Activated CD4-positive, alpha-beta T cell treated with anti-CD3 and anti-CD28 coated beads, Interleukin-2, Interleukin-6, amounts not matched to agents 100 ng/mL and 50 ng/mL, durations not matched to agents 16 hours and 8 hours (primary cell): Measurements from ENCODE around the gene ZNRF4.
"Not testable (repeated sequence)": the region's sequence is repeated elsewhere in the genome, so short reads cannot be mapped to it uniquely, and the experiment has no call there.

Experiments used
- DNase-seq: peaks from one replicate; pipeline ENCODE4 v3.0.0-alpha.2; 2020

ZNRF4 gene, protein sequence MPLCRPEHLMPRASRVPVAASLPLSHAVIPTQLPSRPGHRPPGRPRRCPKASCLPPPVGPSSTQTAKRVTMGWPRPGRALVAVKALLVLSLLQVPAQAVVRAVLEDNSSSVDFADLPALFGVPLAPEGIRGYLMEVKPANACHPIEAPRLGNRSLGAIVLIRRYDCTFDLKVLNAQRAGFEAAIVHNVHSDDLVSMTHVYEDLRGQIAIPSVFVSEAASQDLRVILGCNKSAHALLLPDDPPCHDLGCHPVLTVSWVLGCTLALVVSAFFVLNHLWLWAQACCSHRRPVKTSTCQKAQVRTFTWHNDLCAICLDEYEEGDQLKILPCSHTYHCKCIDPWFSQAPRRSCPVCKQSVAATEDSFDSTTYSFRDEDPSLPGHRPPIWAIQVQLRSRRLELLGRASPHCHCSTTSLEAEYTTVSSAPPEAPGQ

DNA sequence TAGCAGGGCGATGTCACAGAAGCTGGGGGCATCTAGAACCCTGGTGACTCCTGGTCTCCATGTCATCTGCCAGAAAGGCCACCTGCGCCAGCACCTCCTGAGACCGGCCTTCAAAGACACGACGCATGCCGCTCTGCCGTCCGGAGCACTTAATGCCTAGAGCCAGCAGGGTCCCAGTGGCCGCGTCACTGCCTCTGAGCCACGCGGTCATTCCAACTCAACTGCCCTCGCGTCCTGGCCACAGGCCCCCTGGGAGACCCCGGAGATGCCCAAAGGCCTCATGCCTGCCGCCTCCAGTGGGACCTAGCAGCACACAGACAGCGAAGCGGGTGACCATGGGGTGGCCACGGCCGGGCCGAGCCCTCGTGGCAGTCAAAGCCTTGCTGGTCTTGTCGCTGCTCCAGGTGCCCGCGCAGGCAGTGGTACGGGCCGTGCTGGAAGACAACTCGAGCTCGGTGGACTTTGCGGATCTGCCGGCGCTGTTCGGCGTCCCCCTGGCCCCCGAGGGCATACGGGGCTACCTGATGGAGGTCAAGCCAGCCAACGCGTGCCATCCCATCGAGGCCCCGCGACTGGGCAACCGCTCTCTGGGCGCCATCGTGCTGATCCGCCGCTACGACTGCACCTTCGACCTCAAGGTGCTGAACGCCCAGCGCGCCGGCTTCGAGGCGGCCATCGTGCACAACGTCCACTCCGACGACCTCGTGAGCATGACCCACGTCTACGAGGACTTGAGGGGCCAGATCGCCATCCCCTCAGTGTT, at the start of gene ZNRF4:
TSS of gene ZNRF4 (plus strand) at position 51 of the 763 bp plus-strand sequence. CDS start at position 126, 75 bp downstream.
- DNase-seq: no peak

DNA sequence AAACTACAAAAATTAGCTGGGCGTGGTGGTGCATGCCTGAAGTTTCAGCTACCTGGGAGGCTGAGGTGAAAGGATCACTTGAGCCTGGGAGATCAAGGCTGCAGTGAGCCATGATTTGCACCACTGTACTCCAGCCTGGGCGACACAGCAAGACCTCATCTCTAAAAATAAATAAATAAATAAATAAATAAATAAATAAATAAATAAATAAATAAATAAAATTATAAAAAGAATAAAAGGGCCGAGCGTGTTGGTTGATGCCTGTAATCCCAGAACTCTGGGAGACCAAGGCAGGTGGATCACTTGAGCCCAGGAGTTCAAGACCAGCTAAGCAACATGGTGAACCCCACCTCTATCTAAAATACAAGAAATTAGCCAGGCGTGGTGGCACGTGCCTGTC, 49.0 kb upstream of the ZNRF4 start:
- DNase-seq: not testable (repeated sequence)

DNA sequence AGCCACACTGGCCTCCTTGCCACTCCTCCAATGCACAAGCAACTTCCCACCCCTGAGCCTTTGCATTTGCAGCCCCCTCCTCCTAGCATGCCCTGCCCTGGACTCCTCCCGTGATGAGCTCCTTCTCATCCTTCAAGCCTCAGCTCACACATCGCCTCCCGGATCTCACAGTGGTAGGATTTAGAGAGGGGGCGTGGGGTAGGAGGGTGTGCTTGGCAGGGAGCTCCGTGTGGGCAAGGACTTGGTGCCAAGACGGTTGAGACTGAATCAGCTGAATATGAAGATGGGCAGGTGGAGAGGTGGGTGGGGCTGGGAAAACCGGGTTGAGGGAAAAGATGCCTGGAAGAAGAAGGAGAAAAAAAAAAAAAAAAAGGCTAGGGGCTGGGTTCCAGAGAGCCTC, 48.4 kb upstream of the ZNRF4 start:
- DNase-seq: no peak

- DNase-seq: no peak
Measured at GRCh38 chr19:5407356-5407755, 47.9 kb upstream of the ZNRF4 start.

- no peak for DNase-seq
Measured at GRCh38 chr19:5417495-5418436, 37.5 kb upstream of the ZNRF4 start.

DNA sequence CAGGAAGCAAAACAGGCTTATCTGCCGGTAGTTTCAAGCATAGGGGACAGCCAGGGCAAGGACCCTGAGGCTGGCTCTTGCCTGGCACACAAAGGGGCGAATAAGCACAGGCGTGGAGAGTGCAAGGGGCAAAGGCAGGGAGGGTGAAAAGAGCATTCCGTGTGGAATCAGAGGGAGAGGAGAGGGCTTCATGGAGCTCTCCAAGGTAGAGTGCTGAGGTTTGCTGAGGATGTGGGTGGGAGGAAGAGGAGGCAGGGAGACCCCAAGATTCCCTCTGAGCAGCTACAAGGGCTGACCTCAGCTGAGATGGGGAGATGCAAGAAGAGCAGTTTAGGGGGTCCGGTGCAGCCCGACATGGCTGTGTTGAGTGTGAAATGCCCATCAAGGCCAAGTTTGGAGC, 36.5 kb upstream of the ZNRF4 start:
- no peak for DNase-seq

- DNase-seq: no peak
Measured at GRCh38 chr19:5420953-5421352, 34.3 kb upstream of the ZNRF4 start.

GRCh38 chr19:5423567-5424125, 31.6 kb upstream of the ZNRF4 start:
- DNase-seq: no peak

GRCh38 chr19:5424192-5424973, 30.8 kb upstream of the ZNRF4 start:
- no peak for DNase-seq

GRCh38 chr19:5425260-5425659, 30.0 kb upstream of the ZNRF4 start:
- DNase-seq: no peak

DNA sequence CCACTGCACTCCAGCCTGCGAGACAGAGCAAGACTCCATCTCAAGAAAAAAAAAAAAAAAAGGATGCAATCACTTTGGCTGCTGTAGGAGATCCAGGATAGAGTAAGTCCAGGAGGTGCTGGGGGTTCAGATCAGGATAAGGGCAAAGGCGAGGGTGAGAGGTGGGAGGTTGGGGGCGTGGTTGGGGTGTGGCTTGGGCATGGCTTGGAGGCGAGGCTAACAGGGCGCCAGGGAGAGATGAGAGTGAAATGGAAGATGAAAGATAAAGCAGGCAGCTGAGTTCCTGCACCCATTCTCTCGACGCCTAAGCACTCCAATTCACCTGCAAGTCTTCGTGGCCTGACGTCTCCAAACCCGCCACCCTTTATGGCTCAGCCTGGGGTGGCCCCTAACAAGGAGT, 25.0 kb upstream of the ZNRF4 start:
- no peak for DNase-seq

GRCh38 chr19:5432687-5433086, 22.5 kb upstream of the ZNRF4 start:
- no peak for DNase-seq

GRCh38 chr19:5434351-5434917, 20.8 kb upstream of the ZNRF4 start:
- DNase-seq: no peak

- peak; percentile 34 for DNase-seq
Measured at GRCh38 chr19:5434970-5435641, 20.1 kb upstream of the ZNRF4 start.

DNA sequence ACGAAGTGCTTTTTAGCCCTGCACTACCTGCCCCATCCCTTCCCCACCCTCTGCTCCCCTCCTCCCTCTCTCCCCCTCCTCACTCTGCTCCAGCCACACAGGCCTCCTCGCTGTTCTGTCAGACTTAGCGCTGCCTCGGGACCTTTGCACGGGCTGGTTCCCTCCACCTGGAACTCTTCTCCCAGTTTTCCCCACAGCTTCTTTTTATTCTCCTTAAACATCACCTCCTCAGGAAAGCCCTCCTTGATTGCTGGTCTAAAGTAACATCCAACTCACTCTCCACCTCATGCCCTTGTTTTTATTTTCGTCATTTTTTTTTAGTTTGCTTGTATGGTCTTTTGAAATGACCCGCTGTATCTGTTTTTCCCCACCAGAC, 19.6 kb upstream of the ZNRF4 start:
- no peak for DNase-seq

GRCh38 chr19:5436106-5436947, 18.9 kb upstream of the ZNRF4 start:
- DNase-seq: peak; percentile 8

GRCh38 chr19:5436948-5437306, 18.3 kb upstream of the ZNRF4 start:
- no peak for DNase-seq

- DNase-seq: not testable (repeated sequence)
Measured at GRCh38 chr19:5438756-5439155, 16.5 kb upstream of the ZNRF4 start.

DNA sequence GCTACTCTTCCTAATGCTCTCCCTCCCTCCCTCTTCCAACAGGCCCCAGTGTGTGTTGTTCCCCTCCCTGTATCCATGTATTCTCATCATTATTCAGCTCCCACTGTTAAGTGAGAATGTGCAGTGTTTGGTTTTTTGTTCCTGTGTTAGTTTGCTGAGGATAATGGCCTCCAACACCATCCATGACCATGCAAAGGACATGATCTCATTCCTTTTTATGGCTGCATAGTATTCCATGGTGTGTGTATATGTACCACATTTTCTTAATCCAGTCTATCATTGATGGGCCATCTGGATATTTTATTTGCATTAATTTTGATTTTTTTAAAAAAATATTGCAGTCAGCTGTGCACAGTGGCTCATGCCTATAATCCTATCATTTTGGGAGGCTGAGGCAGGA, 15.8 kb upstream of the ZNRF4 start:
- no peak for DNase-seq

GRCh38 chr19:5440299-5440698, 14.9 kb upstream of the ZNRF4 start:
- DNase-seq: no peak
